Measurements from ENCODE around the gene C7orf57. TPM values are rescaled to one million over a fixed set of nuclear protein-coding genes. Genes with fewer than 3 reads are reported as not detected.

The C7orf57 gene
- total RNA-seq, 1 experiment from 2014 or later = 0.90 TPM

- Mint-ChIP-seq H3K4me1 (peaks cover 8% of the 10 kb centered on the region), H3K4me3 (no peak overlapping the region), H3K36me3 (no peaks in the 10 kb centered on the region), H3K27me3 (ENCODE audit: low read depth) (peaks cover 4% of the 10 kb centered on the region; the same call in 1 of the 2 replicates), H3K9me3 (peaks cover 6% of the 10 kb centered on the region; the same call in 1 of the 2 replicates), H3K27ac (no peak overlapping the region)
- ChIA-PET POLR2A (no interaction called here), CTCF (no interaction called here)
- DNase-seq (ENCODE audit: low spot score) (no peak), ATAC-seq (no peak)
- TF ChIP-seq MLX (CRISPR knock-in tag; IDR thresholded peaks at IDR 0.05) (no peak), PRRX2 (CRISPR knock-in tag; IDR thresholded peaks at IDR 0.05) (no peak), CREB1 (CRISPR knock-in tag; IDR thresholded peaks at IDR 0.05) (no peak), AFF4 (CRISPR knock-in tag; IDR thresholded peaks at IDR 0.05; ENCODE audit: borderline replicate concordance) (no peak), AR (CRISPR knock-in tag; IDR thresholded peaks at IDR 0.05) (no peak), CBFB (CRISPR knock-in tag; IDR thresholded peaks at IDR 0.05; ENCODE audit: low read depth) (no peak), NR3C1 (CRISPR knock-in tag; conservative IDR thresholded peaks at IDR 0.05; ENCODE audit: low read depth) (no peak), NR2C2 (CRISPR knock-in tag; IDR thresholded peaks at IDR 0.05) (no peak), ETV6 (CRISPR knock-in tag; IDR thresholded peaks at IDR 0.05) (no peak), ZNF317 (CRISPR knock-in tag; IDR thresholded peaks at IDR 0.05; ENCODE audit: borderline replicate concordance, low read depth) (no peak), TEAD4 (CRISPR knock-in tag; IDR thresholded peaks at IDR 0.05) (no peak), TEAD1 (CRISPR knock-in tag; IDR thresholded peaks at IDR 0.05) (no peak), HMGA2 (CRISPR knock-in tag; IDR thresholded peaks at IDR 0.05) (no peak), SOX15 (CRISPR knock-in tag; IDR thresholded peaks at IDR 0.05) (no peak), ELF4 (CRISPR knock-in tag; IDR thresholded peaks at IDR 0.05; ENCODE audit: low read depth) (no peak), USF2 (CRISPR knock-in tag; IDR thresholded peaks at IDR 0.05) (no peak), IRF1 (CRISPR knock-in tag; IDR thresholded peaks at IDR 0.05) (no peak), ATF3 (CRISPR knock-in tag; conservative IDR thresholded peaks at IDR 0.05) (no peak)
Measured at GRCh38 chr7:48011951-48012350, 23.4 kb upstream of the C7orf57 start.

GRCh38 chr7:48016641-48017040 is 18.7 kb upstream of the C7orf57 start:
- H3K27me3 Mint-ChIP-seq (ENCODE audit: low read depth) = no peaks in the 10 kb centered on the region
- CTCF ChIA-PET = no interaction called here
- H3K27ac Mint-ChIP-seq = no peak overlapping the region
- POLR2A ChIA-PET = no interaction called here
- H3K9me3 Mint-ChIP-seq = peaks cover 22% of the 10 kb centered on the region
- ATAC-seq (no peak), DNase-seq (ENCODE audit: low spot score) (no peak)
- H3K4me1 Mint-ChIP-seq = peaks cover 6% of the 10 kb centered on the region
- H3K4me3 Mint-ChIP-seq = no peak overlapping the region
- H3K36me3 Mint-ChIP-seq = no peaks in the 10 kb centered on the region
- TF ChIP-seq ERG (CRISPR knock-in tag; IDR thresholded peaks at IDR 0.05) (no peak), ZBTB43 (CRISPR knock-in tag; IDR thresholded peaks at IDR 0.05) (no peak), NR1H2 (CRISPR knock-in tag; IDR thresholded peaks at IDR 0.05) (no peak), NFATC4 (CRISPR knock-in tag; IDR thresholded peaks at IDR 0.05) (no peak), FOXP4 (CRISPR knock-in tag; IDR thresholded peaks at IDR 0.05) (no peak)

Measured in WTC11 (cell line).